Bone marrow (tissue), 2 donors: ENCODE measurements around the gene CCDC188.

Experiments
- DNase-seq, 2 donors: peaks; one replicate each; lab custom pipeline; 2025; lab: John Stamatoyannopoulos, UW

Gene CCDC188

GRCh38 chr22:20148414-20148813 is 2.4 kb downstream of the CCDC188 start:
- no peak for DNase-seq

GRCh38 chr22:20147237-20147988 is 3.4 kb downstream of the CCDC188 start:
- DNase-seq, result no peak

- no peak for DNase-seq
Observed at GRCh38 chr22:20146777-20147176, 4.1 kb downstream of the CCDC188 start.

GRCh38 chr22:20145832-20146223 is 5.0 kb downstream of the CCDC188 start:
- DNase-seq, result no peak

GRCh38 chr22:20145206-20145831 is 5.5 kb downstream of the CCDC188 start:
- no peak for DNase-seq

- DNase-seq, result no peak
Observed at GRCh38 chr22:20143883-20144665, 6.8 kb downstream of the CCDC188 start.

- no peak for DNase-seq
Observed at GRCh38 chr22:20142711-20143621, 7.9 kb downstream of the CCDC188 start.

- DNase-seq, result no peak
Observed at GRCh38 chr22:20141186-20142077, 9.4 kb downstream of the CCDC188 start.

- no peak for DNase-seq
Observed at GRCh38 chr22:20140521-20140964, 10.3 kb downstream of the CCDC188 start.

- no peak for DNase-seq
Observed at GRCh38 chr22:20140107-20140445, 10.8 kb downstream of the CCDC188 start.

GRCh38 chr22:20139391-20140106 is 11.3 kb downstream of the CCDC188 start:
- DNase-seq, result no peak

GRCh38 chr22:20138868-20139267 is 12.0 kb downstream of the CCDC188 start:
- no peak for DNase-seq

- no peak for DNase-seq
Observed at GRCh38 chr22:20138417-20138738, 12.5 kb downstream of the CCDC188 start.

- DNase-seq, result no peak
Observed at GRCh38 chr22:20137671-20138416, 13.0 kb downstream of the CCDC188 start.

- DNase-seq, result no peak
Observed at GRCh38 chr22:20137113-20137512, 13.7 kb downstream of the CCDC188 start.

- DNase-seq, result no peak
Observed at GRCh38 chr22:20136603-20136873, 14.3 kb downstream of the CCDC188 start.

- no peak for DNase-seq
Observed at GRCh38 chr22:20135806-20136602, 14.9 kb downstream of the CCDC188 start.

- DNase-seq, result no peak
Observed at GRCh38 chr22:20135265-20135664, 15.6 kb downstream of the CCDC188 start.

- DNase-seq, result no peak
Observed at GRCh38 chr22:20133930-20134549, 16.8 kb downstream of the CCDC188 start.
